ENCODE measurements around the gene BTBD19.

The BTBD19 gene

DNA sequence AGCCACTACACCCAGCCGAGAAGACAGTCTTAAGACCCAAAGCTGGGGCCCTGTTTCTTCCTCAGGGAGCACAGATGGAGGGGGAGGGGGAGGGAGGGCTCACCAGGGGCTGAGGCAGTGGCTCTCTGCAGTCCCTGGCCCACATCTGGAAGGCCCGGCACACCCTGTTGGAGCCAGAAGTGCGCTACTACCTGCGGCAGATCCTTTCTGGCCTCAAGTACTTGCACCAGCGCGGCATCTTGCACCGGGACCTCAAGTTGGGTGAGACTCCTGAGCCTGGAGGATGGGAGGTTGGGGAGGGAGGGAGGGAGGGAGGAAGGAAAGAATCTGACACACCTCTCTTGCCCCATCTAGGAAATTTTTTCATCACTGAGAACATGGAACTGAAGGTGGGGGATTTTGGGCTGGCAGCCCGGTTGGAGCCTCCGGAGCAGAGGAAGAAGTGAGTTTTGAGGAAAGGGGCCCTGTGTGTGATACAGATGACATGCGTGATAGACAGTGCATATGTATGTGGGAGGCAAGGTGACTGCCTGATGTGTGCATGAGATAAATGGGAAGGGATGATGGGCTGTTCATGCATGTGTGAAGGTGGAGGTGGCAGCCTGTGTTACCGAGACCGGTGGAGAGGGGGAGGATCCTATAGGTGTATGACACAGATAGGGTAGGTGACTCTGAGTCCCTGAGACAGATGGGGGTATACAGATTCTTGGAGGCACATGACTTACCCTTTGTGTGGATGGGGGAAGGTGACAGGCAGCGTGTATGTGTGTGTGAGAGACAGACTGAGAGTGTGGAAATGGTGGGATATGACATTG is 6.6 kb upstream of the BTBD19 start:
- no peak for DNase-seq (ENCODE audit: low read depth)
- TF ChIP-seq CTCF (IDR thresholded peaks at IDR 0.05; ENCODE audit: insufficient read depth, low read depth, low read length, missing control alignments) = no peak
- peak overlapping the region; percentile 91 for H3K4me3 ChIP-seq (ENCODE audit: low read depth, low read length)

- no peak for TF ChIP-seq CTCF (IDR thresholded peaks at IDR 0.05; ENCODE audit: insufficient read depth, low read depth, low read length, missing control alignments)
- DNase-seq (ENCODE audit: low read depth) = no peak
- H3K4me3 ChIP-seq (ENCODE audit: low read depth, low read length) = peak overlapping the region; percentile 91
Observed at GRCh38 chr1:44802306-44803061, 5.8 kb upstream of the BTBD19 start.

- no peak for TF ChIP-seq CTCF (IDR thresholded peaks at IDR 0.05; ENCODE audit: insufficient read depth, low read depth, low read length, missing control alignments)
- DNase-seq (ENCODE audit: low read depth) = no peak
- H3K4me3 ChIP-seq (ENCODE audit: low read depth, low read length) = no peak overlapping the region
Observed at GRCh38 chr1:44803062-44803311, 5.3 kb upstream of the BTBD19 start.

- H3K4me3 ChIP-seq (ENCODE audit: low read depth, low read length) = no peak overlapping the region
- TF ChIP-seq CTCF (IDR thresholded peaks at IDR 0.05; ENCODE audit: insufficient read depth, low read depth, low read length, missing control alignments) = no peak
- no peak for DNase-seq (ENCODE audit: low read depth)
Observed at GRCh38 chr1:44803312-44804095, 4.8 kb upstream of the BTBD19 start.

GRCh38 chr1:44805311-44806024 is 2.9 kb upstream of the BTBD19 start:
- no peak overlapping the region for H3K4me3 ChIP-seq (ENCODE audit: low read depth, low read length)
- TF ChIP-seq CTCF (IDR thresholded peaks at IDR 0.05; ENCODE audit: insufficient read depth, low read depth, low read length, missing control alignments) = no peak
- DNase-seq (ENCODE audit: low read depth) = no peak

DNA sequence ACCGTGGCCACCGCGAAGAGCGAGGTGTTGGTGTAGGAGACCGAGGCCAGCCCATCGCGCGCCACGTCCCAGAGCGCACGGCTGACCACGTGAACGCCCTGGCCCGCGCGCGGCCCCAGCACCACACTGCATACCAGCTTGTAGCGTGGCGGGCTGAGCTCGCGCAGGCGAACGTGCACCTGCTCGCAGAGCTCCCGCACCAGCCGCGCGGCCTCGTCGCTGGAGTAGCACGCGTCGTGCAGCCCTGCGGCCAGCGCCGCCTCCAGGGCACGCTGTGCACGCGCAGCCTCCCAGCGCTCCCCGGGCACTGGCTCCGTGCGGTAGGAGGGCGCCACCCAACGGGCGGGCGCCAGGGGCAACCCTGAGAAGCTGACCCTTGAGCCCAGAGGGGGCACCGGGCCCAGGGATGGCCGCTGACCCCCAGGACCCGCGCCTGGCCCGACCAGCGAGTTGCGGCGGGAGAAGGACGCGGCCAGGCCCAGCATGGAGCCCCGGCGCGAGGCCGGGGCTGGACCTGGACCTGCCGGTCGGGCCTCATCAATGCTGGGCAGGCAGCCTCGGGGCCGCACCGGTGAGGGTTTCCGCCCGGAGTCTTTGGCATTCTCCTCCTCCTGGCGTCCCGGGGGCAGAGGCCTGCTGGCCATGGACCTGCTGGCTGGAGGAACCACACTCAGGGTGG is 2.2 kb upstream of the BTBD19 start:
- no peak for DNase-seq (ENCODE audit: low read depth)
- H3K4me3 ChIP-seq (ENCODE audit: low read depth, low read length) = no peak overlapping the region
- no peak for TF ChIP-seq CTCF (IDR thresholded peaks at IDR 0.05; ENCODE audit: insufficient read depth, low read depth, low read length, missing control alignments)
